Fibroblast of lung (primary cell): ENCODE results near the gene SPANXD. TPM values are rescaled to one million over a fixed set of nuclear protein-coding genes. Genes with fewer than 3 reads are reported as not detected.

Experiments used
- DNase-seq, 2 donors: peaks; one replicate each; pipeline versions ENCODE4 v3.0.0 to v3.0.0-alpha.2; 2010; ENCODE audit warnings: low read depth in 2 of 2
- H2AFZ ChIP-seq: 2 replicates; pipeline ENCODE4 v1.5.1; 2012; ENCODE audit warnings: low read length, control low read depth, inconsistent platforms
- H3K27ac ChIP-seq: 2 replicates; pipeline ENCODE4 v1.5.1; 2011; ENCODE audit warnings: low read length, control low read depth; ENCODE audit not compliant: insufficient read depth
- H3K27me3 ChIP-seq: 2 replicates; pipeline ENCODE4 v1.5.1; 2011; ENCODE audit warnings: mild to moderate bottlenecking, low read length; ENCODE audit not compliant: control insufficient read depth, insufficient read depth
- H3K36me3 ChIP-seq: 2 replicates; pipeline ENCODE4 v1.5.1; 2011; ENCODE audit warnings: low read length; ENCODE audit not compliant: control insufficient read depth, insufficient read depth
- H3K4me1 ChIP-seq: 2 replicates; pipeline ENCODE4 v1.5.1; 2011; ENCODE audit warnings: low read length; ENCODE audit not compliant: control insufficient read depth, insufficient read depth; ENCODE audit errors: extremely low read depth
- H3K4me2 ChIP-seq: 2 replicates; pipeline ENCODE4 v1.5.1; 2011; ENCODE audit warnings: low read length, control low read depth; ENCODE audit not compliant: insufficient read depth; ENCODE audit errors: extremely low read depth
- H3K4me3 ChIP-seq, 4 experiments: fragments of 200-600 bp in 1 of 4; sonication (generic) in 1 of 4; replicated peaks in 1 of 4; 2 replicates each; pipeline ENCODE4 v1.5.1; 2011 to 2016; ENCODE audit warnings: low read length in 4 of 4, low read depth in 3 of 4, mild to moderate bottlenecking in 3 of 4, control low read depth in 2 of 4, inconsistent platforms in 1 of 4, mixed read lengths in 1 of 4; ENCODE audit not compliant: insufficient read depth in 1 of 4; ENCODE audit errors: control extremely low read depth in 1 of 4
- H3K79me2 ChIP-seq: 2 replicates; pipeline ENCODE4 v1.5.1; 2012; ENCODE audit warnings: mild to moderate bottlenecking, low read length, inconsistent platforms; ENCODE audit not compliant: control insufficient read depth, insufficient read depth
- H3K9ac ChIP-seq: 2 replicates; pipeline ENCODE4 v1.5.1; 2011; ENCODE audit warnings: mild to moderate bottlenecking, low read length, control low read depth; ENCODE audit not compliant: insufficient read depth
- H3K9me3 ChIP-seq: 2 replicates; pipeline ENCODE4 v1.5.1; 2012; ENCODE audit warnings: low read depth, low read length; ENCODE audit not compliant: control insufficient read depth, insufficient read depth
- H4K20me1 ChIP-seq: 2 replicates; pipeline ENCODE4 v1.5.1; 2011; ENCODE audit warnings: low read length; ENCODE audit not compliant: control insufficient read depth, insufficient read depth; ENCODE audit errors: extremely low read depth
- CTCF ChIP-seq, 2 donors: IDR thresholded peaks in 1 of 2; conservative IDR thresholded peaks in 1 of 2; 1 replicate in 1 of 2; 2 replicates in 1 of 2; pipeline ENCODE4 v1.5.1; 2011 to 2012; ENCODE audit warnings: low read length in 2 of 2, control low read depth in 1 of 2, inconsistent platforms in 1 of 2, low read depth in 1 of 2, mild to moderate bottlenecking in 1 of 2
- EZH2 ChIP-seq: IDR thresholded peaks from 2 replicates; pipeline ENCODE4 v1.5.1; 2012; ENCODE audit warnings: low read length, control low read depth, mild to moderate bottlenecking; ENCODE audit errors: missing control alignments
- polyA plus RNA-seq, 2 donors: library from polyadenylated mRNA; depleted of rRNA in 1 of 2; stranded (reverse) in 1 of 2; unstranded in 1 of 2; fragments of >200 nt; gene quantifications; 2 replicates each; pipeline ENCODE4 v1.2.1, GENCODE V29; 2011 to 2012; ENCODE audit warnings: missing spikeins in 1 of 2
- total RNA-seq: library from RNA; depleted of rRNA; stranded (reverse); fragments of >200 nt; gene quantifications from 2 replicates; pipeline ENCODE4 v1.2.1, GENCODE V29; 2014

The SPANXD gene
- total and polyA plus RNA-seq, 2 donors (not counting 1 experiment from before 2014, with no cell fraction given): not detected

GRCh38 chrX:141669689-141670088, 28.9 kb downstream of the SPANXD start:
- Histone ChIP-seq H3K79me2 (no peaks in the 10 kb centered on the region), H3K4me1 (no peaks in the 10 kb centered on the region), H3K27me3 (no peaks in the 10 kb centered on the region), H3K4me3 (no peak overlapping the region), H2AFZ (no peak overlapping the region), H4K20me1 (no peaks in the 10 kb centered on the region), H3K9me3 (no peaks in the 10 kb centered on the region), H3K4me2 (no peak overlapping the region), H3K36me3 (no peaks in the 10 kb centered on the region), H3K9ac (no peak overlapping the region), H3K27ac (no peak overlapping the region)
- TF ChIP-seq CTCF (conservative IDR thresholded peaks at IDR 0.05 in 1 of 2, IDR thresholded peaks at IDR 0.05 in 1 of 2; ENCODE audit: low read depth in 1 of 2, low read length in 2 of 2) (no peak), EZH2 (no peak)
- DNase-seq: peak; percentile 42 to 54

GRCh38 chrX:141668371-141668770, 30.2 kb downstream of the SPANXD start:
- Histone ChIP-seq H3K9ac (no peak overlapping the region), H3K9me3 (no peaks in the 10 kb centered on the region), H2AFZ (no peak overlapping the region), H3K27me3 (no peaks in the 10 kb centered on the region), H3K4me1 (no peaks in the 10 kb centered on the region), H3K4me3 (no peak overlapping the region), H3K4me2 (no peak overlapping the region), H4K20me1 (no peaks in the 10 kb centered on the region), H3K36me3 (no peaks in the 10 kb centered on the region), H3K79me2 (no peaks in the 10 kb centered on the region), H3K27ac (no peak overlapping the region)
- peak in 1 of 2 donors; percentile 23 for DNase-seq
- TF ChIP-seq CTCF (conservative IDR thresholded peaks at IDR 0.05 in 1 of 2, IDR thresholded peaks at IDR 0.05 in 1 of 2; ENCODE audit: low read depth in 1 of 2, low read length in 2 of 2): no peak
- TF ChIP-seq EZH2: no peak

- TF ChIP-seq CTCF (conservative IDR thresholded peaks at IDR 0.05 in 1 of 2, IDR thresholded peaks at IDR 0.05 in 1 of 2; ENCODE audit: low read depth in 1 of 2, low read length in 2 of 2) (no peak), EZH2 (no peak)
- DNase-seq: peak; percentile 8 to 25
- H3K9ac ChIP-seq: no peak overlapping the region
- H3K9me3 ChIP-seq: no peaks in the 10 kb centered on the region
- no peaks in the 10 kb centered on the region for H3K79me2 ChIP-seq
- H2AFZ ChIP-seq: no peak overlapping the region
- no peak overlapping the region for H3K27ac ChIP-seq
- no peaks in the 10 kb centered on the region for H3K27me3 ChIP-seq
- no peak overlapping the region for H3K4me2 ChIP-seq
- H3K4me3 ChIP-seq: no peak overlapping the region
- H3K4me1 ChIP-seq: no peaks in the 10 kb centered on the region
- H4K20me1 ChIP-seq: no peaks in the 10 kb centered on the region
- H3K36me3 ChIP-seq: no peaks in the 10 kb centered on the region
Observed at GRCh38 chrX:141662781-141663180, 35.8 kb downstream of the SPANXD start.
